H1 (cell line): ENCODE results near the gene RSKR.

Source experiments
- CBX8 ChIP-seq: fragments of 300-800, 300-1000 bp; sonication (generic); IDR thresholded peaks from 2 replicates; pipeline ENCODE4 v1.7.1; 2016; ENCODE audit warnings: low read depth, low read length, borderline replicate concordance
- CTCF ChIP-seq, 3 experiments: IDR thresholded peaks; 1 replicate in 2 of 3; 2 replicates in 1 of 3; pipeline versions ENCODE4 v1.5.1 to v1.6.1; 2011; ENCODE audit warnings: low read length in 3 of 3, mild to moderate bottlenecking in 3 of 3, inconsistent platforms in 2 of 3, low read depth in 1 of 3, moderate library complexity in 1 of 3; ENCODE audit not compliant: insufficient read depth in 1 of 3; ENCODE audit errors: control extremely low read depth in 1 of 3
- EZH2 ChIP-seq: fragments of 200-600 bp; sonication (generic); IDR thresholded peaks from 2 replicates; pipeline ENCODE4 v1.7.1; 2012; ENCODE audit warnings: low read depth, mild to moderate bottlenecking, moderate library complexity, low read length, inconsistent platforms; ENCODE audit not compliant: severe bottlenecking
- RFX5 ChIP-seq: IDR thresholded peaks from 2 replicates; pipeline ENCODE4 v1.6.1; 2011; ENCODE audit warnings: low read depth, low read length, improper control_type of control experiment, borderline replicate concordance
- SUZ12 ChIP-seq: fragments of 200-600 bp; sonication (generic); IDR thresholded peaks from 2 replicates; pipeline ENCODE4 v1.6.1; 2012; ENCODE audit warnings: mild to moderate bottlenecking, inconsistent platforms, low read length, moderate library complexity, mixed read lengths

- TF ChIP-seq CTCF (IDR thresholded peaks at IDR 0.05; ENCODE audit: control extremely low read depth in 1 of 3, insufficient read depth in 1 of 3, low read depth in 1 of 3, low read length in 3 of 3) (peak; percentile 47 to 54 (median 51)), RFX5 (no peak), EZH2 (no peak), CBX8 (no peak), SUZ12 (no peak)
Observed at GRCh38 chr17:28643983-28644786, 30.2 kb upstream of the RSKR start.
